GM12878 (cell line): ENCODE measurements around the gene MISFA. TPM values are rescaled to one million over a fixed set of nuclear protein-coding genes. Genes with fewer than 3 reads are reported as not detected.

Experiments used
- CHD2 ChIP-seq: IDR thresholded peaks from 2 replicates; pipeline ENCODE4 v1.6.1; 2011; ENCODE audit warnings: low read depth, low read length, improper control_type of control experiment, borderline replicate concordance
- FOXK2 ChIP-seq: fragments of 450-650 bp; IDR thresholded peaks from 2 replicates; pipeline ENCODE4 v1.6.1; 2017; ENCODE audit warnings: mild to moderate bottlenecking, moderate library complexity
- HDAC2 ChIP-seq: fragments of 200-600 bp; sonication (generic); IDR thresholded peaks from 2 replicates; pipeline ENCODE4 v1.6.1; 2017
- IRF3 ChIP-seq: fragments of 450-650 bp; IDR thresholded peaks from 2 replicates; pipeline ENCODE4 v1.6.1; 2014; ENCODE audit warnings: mild to moderate bottlenecking
- KLF5 ChIP-seq: fragments of 450-650 bp; IDR thresholded peaks from 2 replicates; pipeline ENCODE4 v1.6.1; 2014; ENCODE audit warnings: mild to moderate bottlenecking; ENCODE audit not compliant: partially characterized antibody
- MTA3 ChIP-seq: IDR thresholded peaks from 2 replicates; pipeline ENCODE4 v1.6.1; 2012; ENCODE audit warnings: low read length, inconsistent platforms, borderline replicate concordance
- NBN ChIP-seq: fragments of 450-650 bp; IDR thresholded peaks from 2 replicates; pipeline ENCODE4 v1.6.1; 2016
- NR2C2 ChIP-seq: IDR thresholded peaks from 2 replicates; pipeline ENCODE4 v1.6.1; 2011; ENCODE audit warnings: borderline replicate concordance, low read depth; ENCODE audit not compliant: control insufficient read depth, insufficient read length
- NRF1 ChIP-seq: conservative IDR thresholded peaks from 2 replicates; pipeline ENCODE4 v1.6.1; 2011; ENCODE audit warnings: mild to moderate bottlenecking, low read depth, low read length, improper control_type of control experiment
- POU2F2 ChIP-seq: IDR thresholded peaks from 3 replicates; pipeline ENCODE4 v1.6.1; 2011; ENCODE audit warnings: low read depth, mild to moderate bottlenecking, low read length, borderline replicate concordance
- RELA ChIP-seq: fragments of 450-650 bp; IDR thresholded peaks from 2 replicates; pipeline ENCODE4 v1.8.0; 2014; ENCODE audit warnings: borderline replicate concordance; ENCODE audit not compliant: partially characterized antibody
- RUNX3 ChIP-seq: IDR thresholded peaks from 2 replicates; pipeline ENCODE4 v1.6.1; 2012; ENCODE audit warnings: low read length, inconsistent platforms
- USF2 ChIP-seq: IDR thresholded peaks from 2 replicates; pipeline ENCODE4 v1.6.1; 2011; ENCODE audit warnings: low read depth, low read length, improper control_type of control experiment, borderline replicate concordance
- ZNF622 ChIP-seq: fragments of 450-650 bp; IDR thresholded peaks from 2 replicates; pipeline ENCODE4 v1.6.1; 2017; ENCODE audit warnings: mild to moderate bottlenecking, inconsistent platforms
- polyA plus RNA-seq, 11 experiments: library from polyadenylated mRNA; depleted of rRNA in 4 of 11; unstranded in 6 of 11; stranded (reverse) in 5 of 11; fragments of >200 nt; fragmentation: Nextera tagmentation in 4 of 11; fragmentation: Illumina TruSeq in 1 of 11; extraction: Ambion mirVana in 4 of 11; extraction: Trizol in 1 of 11; gene quantifications; 1 replicate in 1 of 11; 2 replicates in 10 of 11; pipeline versions ENCODE4 v1.2.1 to v1.2.3, GENCODE V29; 2011 to 2016; ENCODE audit warnings: inconsistent platforms in 2 of 11, missing spikeins in 2 of 11, low read depth in 1 of 11
- total RNA-seq, 4 experiments: library from RNA; depleted of rRNA in 3 of 4; stranded (reverse); fragments of >200 nt in 3 of 4; fragmentation: Illumina TruSeq in 1 of 4; extraction: Trizol in 1 of 4; gene quantifications; 2 replicates each; pipeline versions ENCODE4 v1.2.1 to v1.2.3, GENCODE V29; 2013 to 2021
- TF ChIP-seq, protein P1 (sequence below): fragments of 450-650 bp; IDR thresholded peaks from 2 replicates; pipeline ENCODE4 v1.6.1; 2017; ENCODE audit warnings: mild to moderate bottlenecking, moderate library complexity
- TF ChIP-seq, protein P2 (sequence below): fragments of 450-650 bp; IDR thresholded peaks from 2 replicates; pipeline ENCODE4 v1.6.1; 2017; ENCODE audit warnings: antibody characterized with exemption, mild to moderate bottlenecking, moderate library complexity
- TF ChIP-seq, protein P3 (sequence below): IDR thresholded peaks from 2 replicates; pipeline ENCODE4 v1.6.1; 2012; ENCODE audit warnings: mild to moderate bottlenecking, low read depth, low read length

Gene MISFA
- total and polyA plus RNA-seq, 10 of the 15 experiments (the other 5 are each of a cell fraction or from before 2014, with no cell fraction given): 0.88 to 4.6 (median 2.3) TPM; not detected in 1

DNA sequence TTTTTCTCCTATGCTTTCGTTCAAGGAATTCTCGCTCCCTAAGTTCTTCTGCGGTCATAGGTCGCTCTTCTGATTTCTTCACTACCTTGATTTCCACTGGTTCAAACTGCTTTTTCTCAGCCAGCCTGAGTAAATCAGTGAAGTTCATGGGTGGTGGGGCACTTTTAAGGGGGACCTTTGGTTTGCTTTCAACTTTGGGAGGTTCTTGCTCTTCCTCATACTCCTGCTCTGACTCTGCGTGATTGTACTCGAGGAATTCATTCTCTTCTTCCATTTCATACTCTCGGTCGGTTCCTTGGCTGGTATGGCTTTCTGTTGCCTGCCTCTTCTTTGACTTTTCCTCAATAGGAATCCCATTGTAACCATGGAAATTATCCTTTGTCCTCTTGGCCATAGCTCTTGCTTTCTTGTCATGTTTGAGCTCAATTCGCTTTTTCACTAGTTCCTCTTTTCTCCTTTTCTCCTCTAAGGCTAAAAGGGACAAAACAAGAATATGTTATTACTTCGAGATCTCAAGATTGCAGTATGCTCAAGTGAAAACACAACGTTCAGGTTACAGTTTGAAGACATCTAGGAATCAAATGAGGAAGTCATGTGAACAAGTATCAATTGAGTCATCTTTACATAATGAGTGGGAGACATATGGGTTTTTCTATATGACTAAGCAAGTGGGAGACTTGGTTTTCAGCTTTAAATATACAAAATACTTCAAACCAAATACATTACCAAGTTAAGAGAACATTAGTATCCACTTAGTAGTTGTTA is 16.2 kb downstream of the MISFA start (continued):
- TF ChIP-seq, protein P1, sequence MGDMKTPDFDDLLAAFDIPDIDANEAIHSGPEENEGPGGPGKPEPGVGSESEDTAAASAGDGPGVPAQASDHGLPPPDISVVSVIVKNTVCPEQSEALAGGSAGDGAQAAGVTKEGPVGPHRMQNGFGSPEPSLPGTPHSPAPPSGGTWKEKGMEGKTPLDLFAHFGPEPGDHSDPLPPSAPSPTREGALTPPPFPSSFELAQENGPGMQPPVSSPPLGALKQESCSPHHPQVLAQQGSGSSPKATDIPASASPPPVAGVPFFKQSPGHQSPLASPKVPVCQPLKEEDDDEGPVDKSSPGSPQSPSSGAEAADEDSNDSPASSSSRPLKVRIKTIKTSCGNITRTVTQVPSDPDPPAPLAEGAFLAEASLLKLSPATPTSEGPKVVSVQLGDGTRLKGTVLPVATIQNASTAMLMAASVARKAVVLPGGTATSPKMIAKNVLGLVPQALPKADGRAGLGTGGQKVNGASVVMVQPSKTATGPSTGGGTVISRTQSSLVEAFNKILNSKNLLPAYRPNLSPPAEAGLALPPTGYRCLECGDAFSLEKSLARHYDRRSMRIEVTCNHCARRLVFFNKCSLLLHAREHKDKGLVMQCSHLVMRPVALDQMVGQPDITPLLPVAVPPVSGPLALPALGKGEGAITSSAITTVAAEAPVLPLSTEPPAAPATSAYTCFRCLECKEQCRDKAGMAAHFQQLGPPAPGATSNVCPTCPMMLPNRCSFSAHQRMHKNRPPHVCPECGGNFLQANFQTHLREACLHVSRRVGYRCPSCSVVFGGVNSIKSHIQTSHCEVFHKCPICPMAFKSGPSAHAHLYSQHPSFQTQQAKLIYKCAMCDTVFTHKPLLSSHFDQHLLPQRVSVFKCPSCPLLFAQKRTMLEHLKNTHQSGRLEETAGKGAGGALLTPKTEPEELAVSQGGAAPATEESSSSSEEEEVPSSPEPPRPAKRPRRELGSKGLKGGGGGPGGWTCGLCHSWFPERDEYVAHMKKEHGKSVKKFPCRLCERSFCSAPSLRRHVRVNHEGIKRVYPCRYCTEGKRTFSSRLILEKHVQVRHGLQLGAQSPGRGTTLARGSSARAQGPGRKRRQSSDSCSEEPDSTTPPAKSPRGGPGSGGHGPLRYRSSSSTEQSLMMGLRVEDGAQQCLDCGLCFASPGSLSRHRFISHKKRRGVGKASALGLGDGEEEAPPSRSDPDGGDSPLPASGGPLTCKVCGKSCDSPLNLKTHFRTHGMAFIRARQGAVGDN: no peak
- no peak for TF ChIP-seq RELA
- 0 out of 2 replicates have a peak, but pooled peaks have one; percentile 27 for TF ChIP-seq CHD2
- TF ChIP-seq, protein P2, sequence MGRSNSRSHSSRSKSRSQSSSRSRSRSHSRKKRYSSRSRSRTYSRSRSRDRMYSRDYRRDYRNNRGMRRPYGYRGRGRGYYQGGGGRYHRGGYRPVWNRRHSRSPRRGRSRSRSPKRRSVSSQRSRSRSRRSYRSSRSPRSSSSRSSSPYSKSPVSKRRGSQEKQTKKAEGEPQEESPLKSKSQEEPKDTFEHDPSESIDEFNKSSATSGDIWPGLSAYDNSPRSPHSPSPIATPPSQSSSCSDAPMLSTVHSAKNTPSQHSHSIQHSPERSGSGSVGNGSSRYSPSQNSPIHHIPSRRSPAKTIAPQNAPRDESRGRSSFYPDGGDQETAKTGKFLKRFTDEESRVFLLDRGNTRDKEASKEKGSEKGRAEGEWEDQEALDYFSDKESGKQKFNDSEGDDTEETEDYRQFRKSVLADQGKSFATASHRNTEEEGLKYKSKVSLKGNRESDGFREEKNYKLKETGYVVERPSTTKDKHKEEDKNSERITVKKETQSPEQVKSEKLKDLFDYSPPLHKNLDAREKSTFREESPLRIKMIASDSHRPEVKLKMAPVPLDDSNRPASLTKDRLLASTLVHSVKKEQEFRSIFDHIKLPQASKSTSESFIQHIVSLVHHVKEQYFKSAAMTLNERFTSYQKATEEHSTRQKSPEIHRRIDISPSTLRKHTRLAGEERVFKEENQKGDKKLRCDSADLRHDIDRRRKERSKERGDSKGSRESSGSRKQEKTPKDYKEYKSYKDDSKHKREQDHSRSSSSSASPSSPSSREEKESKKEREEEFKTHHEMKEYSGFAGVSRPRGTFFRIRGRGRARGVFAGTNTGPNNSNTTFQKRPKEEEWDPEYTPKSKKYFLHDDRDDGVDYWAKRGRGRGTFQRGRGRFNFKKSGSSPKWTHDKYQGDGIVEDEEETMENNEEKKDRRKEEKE: no peak
- TF ChIP-seq USF2: peak; percentile 24; the same call in 1 of the 2 replicates
- peak; percentile 83; the same call in 1 of the 3 replicates for TF ChIP-seq POU2F2
- peak; percentile 29; the same call in 1 of the 2 replicates for TF ChIP-seq NBN
- no peak for TF ChIP-seq NR2C2
- TF ChIP-seq NRF1: no peak
- no peak for TF ChIP-seq HDAC2
- TF ChIP-seq MTA3: peak; percentile 63; the same call in 1 of the 2 replicates
- TF ChIP-seq RUNX3: peak; percentile 92
- TF ChIP-seq, protein P3, sequence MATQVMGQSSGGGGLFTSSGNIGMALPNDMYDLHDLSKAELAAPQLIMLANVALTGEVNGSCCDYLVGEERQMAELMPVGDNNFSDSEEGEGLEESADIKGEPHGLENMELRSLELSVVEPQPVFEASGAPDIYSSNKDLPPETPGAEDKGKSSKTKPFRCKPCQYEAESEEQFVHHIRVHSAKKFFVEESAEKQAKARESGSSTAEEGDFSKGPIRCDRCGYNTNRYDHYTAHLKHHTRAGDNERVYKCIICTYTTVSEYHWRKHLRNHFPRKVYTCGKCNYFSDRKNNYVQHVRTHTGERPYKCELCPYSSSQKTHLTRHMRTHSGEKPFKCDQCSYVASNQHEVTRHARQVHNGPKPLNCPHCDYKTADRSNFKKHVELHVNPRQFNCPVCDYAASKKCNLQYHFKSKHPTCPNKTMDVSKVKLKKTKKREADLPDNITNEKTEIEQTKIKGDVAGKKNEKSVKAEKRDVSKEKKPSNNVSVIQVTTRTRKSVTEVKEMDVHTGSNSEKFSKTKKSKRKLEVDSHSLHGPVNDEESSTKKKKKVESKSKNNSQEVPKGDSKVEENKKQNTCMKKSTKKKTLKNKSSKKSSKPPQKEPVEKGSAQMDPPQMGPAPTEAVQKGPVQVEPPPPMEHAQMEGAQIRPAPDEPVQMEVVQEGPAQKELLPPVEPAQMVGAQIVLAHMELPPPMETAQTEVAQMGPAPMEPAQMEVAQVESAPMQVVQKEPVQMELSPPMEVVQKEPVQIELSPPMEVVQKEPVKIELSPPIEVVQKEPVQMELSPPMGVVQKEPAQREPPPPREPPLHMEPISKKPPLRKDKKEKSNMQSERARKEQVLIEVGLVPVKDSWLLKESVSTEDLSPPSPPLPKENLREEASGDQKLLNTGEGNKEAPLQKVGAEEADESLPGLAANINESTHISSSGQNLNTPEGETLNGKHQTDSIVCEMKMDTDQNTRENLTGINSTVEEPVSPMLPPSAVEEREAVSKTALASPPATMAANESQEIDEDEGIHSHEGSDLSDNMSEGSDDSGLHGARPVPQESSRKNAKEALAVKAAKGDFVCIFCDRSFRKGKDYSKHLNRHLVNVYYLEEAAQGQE: no peak
- TF ChIP-seq FOXK2: no peak
- TF ChIP-seq KLF5: no peak
- TF ChIP-seq IRF3: no peak
- TF ChIP-seq ZNF622: no peak
